Measurements from ENCODE around the gene SVBP.

The SVBP gene

DNA sequence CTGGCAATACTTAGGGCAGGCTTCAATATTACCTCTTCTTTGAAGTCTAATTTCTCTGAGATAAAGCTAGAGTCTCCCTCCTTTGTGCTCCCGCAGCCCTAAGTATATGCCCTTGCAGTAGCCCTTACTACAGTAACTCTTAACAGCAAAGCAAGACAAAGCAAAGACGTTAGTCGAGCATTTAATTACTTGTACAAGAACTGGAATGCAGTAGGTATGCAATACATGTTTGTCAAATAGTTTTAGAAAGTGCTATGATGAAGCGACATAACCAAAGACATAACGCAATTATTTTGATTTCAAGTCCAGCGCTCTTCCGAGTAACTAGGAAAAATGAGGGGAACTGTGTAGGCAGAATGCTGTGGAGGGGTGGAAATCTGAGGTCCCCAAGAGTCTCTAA lies 51.9 kb downstream of the SVBP start:
- DNase-seq (ENCODE audit: low read depth in 2 of 2): no peak

DNA sequence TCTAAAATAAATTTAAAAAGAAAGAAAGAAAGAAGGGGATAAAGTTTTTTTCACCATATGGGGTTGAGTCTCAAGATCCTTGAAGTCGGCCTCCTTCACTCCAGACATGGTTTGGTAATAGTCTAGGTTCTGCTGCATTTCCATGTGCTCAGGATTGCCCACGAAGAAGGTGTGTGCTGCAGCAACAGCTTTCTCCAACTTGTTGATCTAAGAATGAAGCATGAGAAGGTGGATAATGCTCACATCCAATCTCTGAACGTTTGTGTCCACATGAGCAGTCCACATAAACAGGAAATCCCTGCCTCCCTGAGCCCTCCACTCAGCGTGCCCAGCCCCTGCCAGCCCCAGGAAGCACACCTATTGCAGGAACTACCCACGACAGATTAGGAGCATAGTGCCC lies 54.9 kb downstream of the SVBP start:
- DNase-seq (ENCODE audit: low read depth in 2 of 2): no peak

DNA sequence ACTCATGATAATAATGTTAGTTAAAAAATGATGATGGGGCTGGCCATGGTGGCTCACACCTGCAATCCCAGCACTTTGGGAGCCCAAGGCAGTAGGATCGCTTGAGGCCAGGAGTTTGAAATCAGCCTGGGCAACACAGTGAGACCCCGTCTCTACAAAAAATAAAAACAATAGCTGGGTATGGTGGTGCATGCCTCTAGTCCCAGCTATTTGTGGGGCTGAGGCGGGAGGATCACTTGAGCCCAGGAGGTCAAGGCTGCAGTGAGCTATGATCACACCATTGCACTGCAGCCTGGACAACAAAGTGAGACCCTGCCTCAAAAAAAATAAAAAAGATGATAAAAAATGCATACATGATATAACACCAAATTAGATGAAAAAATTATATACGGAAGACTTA lies 55.6 kb downstream of the SVBP start:
- no peak for DNase-seq (ENCODE audit: low read depth in 2 of 2)

DNA sequence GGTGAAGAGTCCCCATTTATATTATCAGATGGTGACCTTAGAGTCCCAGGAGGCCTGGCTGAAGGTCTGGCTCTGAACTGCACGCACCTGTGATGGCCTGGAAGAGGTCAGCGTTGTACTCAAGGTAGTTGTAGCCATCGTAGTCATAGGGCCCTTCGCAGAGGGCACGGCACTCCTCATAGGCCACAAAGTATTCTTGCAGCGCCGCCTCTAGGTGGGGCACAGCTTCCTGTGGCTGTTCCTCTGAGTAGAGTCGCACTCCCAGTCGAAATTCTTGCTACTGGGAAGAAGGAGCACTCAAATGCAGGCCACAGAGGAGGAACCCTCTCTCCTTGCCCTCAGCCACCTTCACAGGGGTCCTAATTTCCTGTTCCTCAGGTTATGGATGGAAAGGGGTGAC lies 58.1 kb downstream of the SVBP start:
- no peak for DNase-seq (ENCODE audit: low read depth in 2 of 2)

DNA sequence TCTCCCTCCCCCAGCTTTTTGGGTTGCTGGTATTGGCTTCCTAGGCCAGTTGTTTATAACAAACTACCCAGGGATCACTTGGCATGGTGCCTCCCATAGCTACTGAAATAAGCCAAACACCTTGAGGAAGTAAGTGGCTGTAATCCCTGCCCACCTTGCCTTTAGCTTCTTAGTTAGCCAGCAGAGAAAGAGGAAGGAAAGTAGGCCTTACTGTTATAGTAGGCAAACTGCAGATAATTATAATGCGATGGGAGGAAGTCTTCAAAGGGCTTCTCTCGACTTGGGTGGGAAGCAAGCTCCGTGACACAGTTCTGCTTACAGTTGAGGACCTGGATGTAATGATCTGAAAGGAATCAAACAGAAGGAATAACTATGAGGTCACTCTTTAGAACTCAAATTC lies 58.6 kb downstream of the SVBP start:
- no peak for DNase-seq (ENCODE audit: low read depth in 2 of 2)

DNA sequence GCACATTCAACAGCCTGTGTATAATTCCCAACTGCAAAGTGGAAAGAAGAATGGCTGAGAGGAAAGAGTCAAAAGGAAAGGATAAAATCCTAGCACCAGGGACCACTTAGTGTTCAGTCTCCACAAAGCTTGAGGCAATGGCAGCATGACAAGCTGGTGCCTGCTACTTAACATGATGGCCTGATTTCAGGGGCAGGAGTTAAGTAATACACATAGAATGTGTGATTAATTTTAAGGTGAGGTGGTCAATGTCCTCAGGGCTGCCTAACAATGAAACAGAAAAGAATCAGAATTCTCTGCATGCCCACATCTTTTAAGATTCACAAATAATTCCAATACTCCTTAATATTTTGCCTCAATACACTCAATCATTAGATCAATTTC lies 59.3 kb downstream of the SVBP start:
- DNase-seq (ENCODE audit: low read depth in 2 of 2): no peak
